ENCODE results near the gene LRCOL1.
A peak's percentile ranks its signal among the peaks of the same experiment; 100 is the strongest.

The LRCOL1 gene

DNA sequence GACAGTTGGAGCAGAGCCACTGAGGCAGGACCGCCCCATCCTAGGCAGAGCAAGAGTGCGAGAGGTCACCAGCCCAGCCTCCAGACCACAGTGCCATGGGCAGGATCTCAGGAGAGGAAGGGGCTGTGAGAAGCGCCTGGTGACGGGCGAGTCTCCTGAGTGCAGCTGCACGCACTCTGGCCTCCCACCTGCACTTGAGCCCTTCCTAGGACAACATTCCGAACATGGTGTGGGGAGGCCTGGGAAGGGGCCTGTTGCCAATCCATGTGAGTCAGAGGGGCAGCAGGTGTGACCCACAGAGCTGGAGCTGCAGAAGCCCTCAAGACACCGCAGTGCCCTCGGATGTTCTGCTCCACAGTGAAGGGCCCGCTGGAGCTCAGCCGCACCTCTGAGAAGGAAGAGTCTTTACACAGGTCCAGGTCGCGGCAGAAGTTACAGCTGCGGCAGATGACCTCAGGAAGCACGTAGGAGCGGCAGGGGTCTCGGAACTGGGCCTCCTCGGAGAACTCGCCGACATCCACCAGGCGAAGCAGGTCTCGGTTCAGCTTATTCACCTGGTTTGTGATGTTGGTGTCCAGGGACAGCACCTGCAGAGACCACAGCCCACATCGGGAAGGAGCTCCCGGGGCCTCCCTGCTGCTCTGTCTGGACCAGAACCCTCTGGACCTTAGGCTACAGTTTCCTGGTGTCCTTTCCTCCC is 15.5 kb upstream of the LRCOL1 start:
- DNase-seq (ENCODE audit: low read depth), result no peak
- no peak overlapping the region for H3K4me3 ChIP-seq (ENCODE audit: low read depth, low read length)
- TF ChIP-seq, protein P1, sequence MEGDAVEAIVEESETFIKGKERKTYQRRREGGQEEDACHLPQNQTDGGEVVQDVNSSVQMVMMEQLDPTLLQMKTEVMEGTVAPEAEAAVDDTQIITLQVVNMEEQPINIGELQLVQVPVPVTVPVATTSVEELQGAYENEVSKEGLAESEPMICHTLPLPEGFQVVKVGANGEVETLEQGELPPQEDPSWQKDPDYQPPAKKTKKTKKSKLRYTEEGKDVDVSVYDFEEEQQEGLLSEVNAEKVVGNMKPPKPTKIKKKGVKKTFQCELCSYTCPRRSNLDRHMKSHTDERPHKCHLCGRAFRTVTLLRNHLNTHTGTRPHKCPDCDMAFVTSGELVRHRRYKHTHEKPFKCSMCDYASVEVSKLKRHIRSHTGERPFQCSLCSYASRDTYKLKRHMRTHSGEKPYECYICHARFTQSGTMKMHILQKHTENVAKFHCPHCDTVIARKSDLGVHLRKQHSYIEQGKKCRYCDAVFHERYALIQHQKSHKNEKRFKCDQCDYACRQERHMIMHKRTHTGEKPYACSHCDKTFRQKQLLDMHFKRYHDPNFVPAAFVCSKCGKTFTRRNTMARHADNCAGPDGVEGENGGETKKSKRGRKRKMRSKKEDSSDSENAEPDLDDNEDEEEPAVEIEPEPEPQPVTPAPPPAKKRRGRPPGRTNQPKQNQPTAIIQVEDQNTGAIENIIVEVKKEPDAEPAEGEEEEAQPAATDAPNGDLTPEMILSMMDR (conservative IDR thresholded peaks at IDR 0.05; ENCODE audit: low read depth, low read length), result no peak

DNA sequence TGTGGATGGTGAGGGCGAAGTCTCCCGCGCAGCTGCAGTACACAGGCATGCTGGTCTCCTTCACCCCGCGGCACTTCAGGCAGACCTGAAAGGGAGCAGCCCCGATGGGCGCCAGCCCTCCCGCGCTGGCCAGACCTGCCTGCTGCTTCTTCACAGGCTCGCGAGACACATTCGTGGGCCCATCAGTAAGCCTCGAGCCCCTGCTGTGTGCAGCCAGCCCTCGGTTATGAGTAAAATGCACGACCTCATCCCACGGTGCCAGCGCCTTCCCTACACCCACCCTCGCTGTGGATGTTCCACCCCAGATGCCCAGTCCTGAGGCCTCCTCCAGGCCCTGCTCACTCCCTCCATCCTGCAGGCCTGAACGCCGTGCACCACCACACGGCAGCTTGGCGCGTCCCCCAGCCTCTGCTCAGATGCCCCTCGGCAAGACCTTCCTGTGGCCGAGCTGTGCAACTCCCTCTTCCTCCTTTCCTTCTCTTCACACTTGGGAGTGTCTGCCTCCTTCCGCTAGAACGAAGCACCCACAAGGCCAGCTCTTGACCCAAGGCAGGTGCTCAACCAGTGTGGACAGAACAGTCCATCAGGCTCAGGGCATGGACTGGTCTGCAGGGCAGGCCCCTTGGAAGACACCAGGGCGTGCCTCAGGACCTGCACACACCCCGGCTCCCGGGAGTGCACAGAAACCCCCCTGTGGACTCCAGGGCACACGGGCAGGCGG is 14.7 kb upstream of the LRCOL1 start:
- no peak for DNase-seq (ENCODE audit: low read depth)
- H3K4me3 ChIP-seq (ENCODE audit: low read depth, low read length), result no peak overlapping the region
- TF ChIP-seq, protein P1 (conservative IDR thresholded peaks at IDR 0.05; ENCODE audit: low read depth, low read length), result no peak

DNA sequence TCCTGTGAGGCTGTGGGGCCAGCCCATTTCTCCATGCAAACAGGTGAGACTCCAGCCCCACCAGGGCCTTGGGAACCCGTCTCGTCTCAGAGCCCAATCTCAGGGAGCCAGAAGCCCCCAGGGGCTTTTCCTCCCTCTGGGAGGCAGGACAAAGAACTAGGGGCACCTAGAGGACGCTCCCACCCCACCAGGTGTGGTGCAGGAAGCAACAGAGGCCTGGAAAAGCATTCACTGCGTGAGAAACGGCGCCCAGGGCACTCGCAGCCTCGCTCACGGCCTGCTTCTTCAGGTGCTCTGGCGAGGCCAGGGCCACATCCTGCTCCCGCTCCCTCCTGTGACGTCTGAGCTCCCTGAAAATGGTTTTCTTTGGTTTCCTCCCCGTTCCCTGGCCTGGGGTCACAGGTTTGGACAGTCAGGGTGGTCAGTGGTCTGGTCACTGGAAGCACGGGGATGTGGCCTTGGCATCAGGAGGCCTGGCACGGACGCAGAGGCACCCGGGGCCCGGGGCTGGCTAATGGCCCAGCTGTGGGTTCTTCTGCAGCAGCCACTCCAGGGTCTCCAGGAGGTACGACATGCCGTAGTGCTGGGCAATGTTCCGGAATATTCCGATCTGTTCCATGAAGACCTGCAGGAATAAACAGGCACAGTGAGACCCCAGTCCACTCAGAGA is 13.9 kb upstream of the LRCOL1 start:
- TF ChIP-seq, protein P1 (conservative IDR thresholded peaks at IDR 0.05; ENCODE audit: low read depth, low read length), result no peak
- no peak for DNase-seq (ENCODE audit: low read depth)
- H3K4me3 ChIP-seq (ENCODE audit: low read depth, low read length), result no peak overlapping the region

DNA sequence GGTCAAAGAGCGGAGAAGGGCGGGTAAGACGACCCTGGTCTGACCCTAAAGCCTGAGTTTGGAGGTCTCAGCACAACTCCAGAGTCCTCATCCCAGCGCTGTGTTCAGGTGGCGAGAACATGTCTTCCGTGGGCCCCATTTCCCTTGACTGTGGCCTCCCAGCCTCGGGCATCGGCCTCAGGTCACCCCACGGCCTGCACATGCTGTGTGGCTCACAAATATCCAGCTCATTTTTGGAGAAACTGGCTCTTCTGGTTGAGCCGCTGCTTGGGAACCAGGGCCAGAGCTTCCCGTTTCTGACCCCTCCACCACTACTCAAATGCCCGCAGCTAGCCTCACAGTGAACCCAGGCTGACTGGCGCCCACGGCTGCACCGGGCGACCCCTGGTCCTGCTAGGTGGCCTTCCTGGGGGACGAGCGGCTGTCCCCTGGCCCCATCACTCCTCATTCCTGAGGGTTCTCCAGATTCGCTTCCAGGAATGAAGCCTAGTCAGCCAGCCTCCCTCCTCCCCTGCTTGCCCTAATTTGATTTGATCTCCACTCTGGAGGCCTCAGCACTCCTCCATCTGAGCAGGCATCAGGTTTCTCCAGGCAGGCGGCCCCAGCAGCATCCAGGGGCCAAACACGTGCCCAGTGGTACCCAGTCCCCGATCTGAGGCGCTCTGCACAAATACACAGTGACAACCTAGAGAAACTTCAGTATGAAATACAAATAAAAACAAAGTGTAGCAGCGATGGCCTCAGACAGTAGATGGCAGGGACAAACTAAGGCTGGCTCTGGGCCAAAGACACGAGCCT is 12.9 kb upstream of the LRCOL1 start:
- TF ChIP-seq, protein P1 (conservative IDR thresholded peaks at IDR 0.05; ENCODE audit: low read depth, low read length), result no peak
- no peak overlapping the region for H3K4me3 ChIP-seq (ENCODE audit: low read depth, low read length)
- no peak for DNase-seq (ENCODE audit: low read depth)

DNA sequence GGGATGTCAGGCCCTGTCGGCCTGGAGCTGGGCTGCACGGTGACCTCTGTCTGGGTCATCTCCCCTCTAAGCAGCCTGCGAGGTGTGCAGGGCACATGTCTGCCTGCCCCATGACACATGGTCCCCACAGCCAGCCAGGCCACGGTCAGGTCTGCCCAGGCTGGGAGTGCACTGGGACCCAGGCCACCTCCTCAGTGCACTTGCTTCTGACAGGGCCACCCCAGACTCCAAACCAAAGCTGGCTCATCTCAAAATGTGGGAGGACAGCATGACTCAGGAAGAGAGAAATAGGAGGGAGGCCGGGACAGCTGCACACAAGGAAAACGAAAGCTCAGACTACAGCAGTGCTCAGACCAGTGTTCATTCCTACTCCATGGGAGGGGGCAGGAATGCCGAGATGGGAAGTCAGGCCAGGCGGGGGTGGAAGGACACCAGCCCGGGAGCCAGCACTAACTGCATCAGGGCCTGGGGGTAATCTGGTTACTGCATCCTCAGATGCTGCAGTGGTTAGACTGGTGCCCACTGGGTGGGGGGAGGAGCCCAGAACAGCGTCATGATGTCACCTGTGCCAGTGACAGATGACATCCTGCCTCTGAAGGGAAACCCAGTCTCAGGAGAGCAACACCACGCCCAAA is 12.2 kb upstream of the LRCOL1 start:
- peak overlapping the region; percentile 14 for H3K4me3 ChIP-seq (ENCODE audit: low read depth, low read length)
- peak; percentile 77 for DNase-seq (ENCODE audit: low read depth)
- TF ChIP-seq, protein P1 (conservative IDR thresholded peaks at IDR 0.05; ENCODE audit: low read depth, low read length), result no peak

DNA sequence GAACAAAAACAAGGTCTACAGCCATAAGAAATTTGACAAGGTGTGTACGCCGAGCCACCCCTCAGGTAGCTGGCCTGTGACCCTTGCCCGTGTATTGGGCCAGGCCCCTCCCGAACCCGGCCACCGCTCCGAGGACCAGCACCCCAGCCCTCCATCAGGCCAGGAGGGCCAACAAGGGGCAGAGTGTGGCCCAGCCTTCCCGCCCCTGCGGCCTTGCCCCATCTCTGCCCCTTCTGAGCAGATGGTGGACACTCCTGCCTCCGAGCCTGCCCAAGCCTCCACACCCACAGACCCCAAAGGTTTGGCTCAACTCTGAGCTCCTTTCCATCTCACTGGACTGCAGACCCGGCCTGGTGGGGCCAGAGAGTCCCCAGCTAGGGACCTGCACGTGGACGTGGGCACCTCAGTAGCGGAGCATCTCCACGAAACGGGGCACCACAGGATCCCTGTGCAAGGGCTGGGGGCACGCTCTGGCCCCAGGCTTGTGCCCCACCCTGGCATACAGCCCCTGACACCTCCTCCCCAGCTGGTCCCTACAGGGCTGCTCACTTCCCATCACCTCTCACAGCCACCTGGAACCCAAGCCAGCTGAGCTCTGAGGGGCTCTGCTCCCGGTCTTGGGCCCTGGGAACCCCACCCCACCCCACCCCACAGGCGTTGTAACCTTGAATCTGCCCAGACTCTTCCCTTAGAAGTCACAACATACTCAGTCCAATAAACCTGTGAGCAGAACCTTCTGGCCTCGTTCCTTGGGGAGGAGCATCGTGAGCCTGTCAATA is 11.5 kb upstream of the LRCOL1 start:
- no peak for DNase-seq (ENCODE audit: low read depth)
- no peak overlapping the region for H3K4me3 ChIP-seq (ENCODE audit: low read depth, low read length)
- TF ChIP-seq, protein P1 (conservative IDR thresholded peaks at IDR 0.05; ENCODE audit: low read depth, low read length), result no peak

Measured in choroid plexus epithelial cell (primary cell).